Measurements from ENCODE around the gene CSF1R.

The CSF1R gene

GRCh38 chr5:150105928-150106615, 19.7 kb upstream of the CSF1R start:
- no peak overlapping the region for H3K27ac ChIP-seq (ENCODE audit: low read depth, low read length)
- H4K20me1 ChIP-seq (ENCODE audit: control insufficient read depth, insufficient read depth, low read depth, low read length): no peaks in the 10 kb centered on the region
- H3K9me2 ChIP-seq (replicated peaks; ENCODE audit: control insufficient read depth, low read length): no peaks in the 10 kb centered on the region
- no peak overlapping the region for H3K4me2 ChIP-seq (ENCODE audit: low read length)
- no peaks in the 10 kb centered on the region for H3K79me2 ChIP-seq (ENCODE audit: control insufficient read depth, low read length)
- no peak for TF ChIP-seq EZH2phosphoT487 (IDR thresholded peaks at IDR 0.05; ENCODE audit: borderline replicate concordance, low read length)
- TF ChIP-seq, protein P1, sequence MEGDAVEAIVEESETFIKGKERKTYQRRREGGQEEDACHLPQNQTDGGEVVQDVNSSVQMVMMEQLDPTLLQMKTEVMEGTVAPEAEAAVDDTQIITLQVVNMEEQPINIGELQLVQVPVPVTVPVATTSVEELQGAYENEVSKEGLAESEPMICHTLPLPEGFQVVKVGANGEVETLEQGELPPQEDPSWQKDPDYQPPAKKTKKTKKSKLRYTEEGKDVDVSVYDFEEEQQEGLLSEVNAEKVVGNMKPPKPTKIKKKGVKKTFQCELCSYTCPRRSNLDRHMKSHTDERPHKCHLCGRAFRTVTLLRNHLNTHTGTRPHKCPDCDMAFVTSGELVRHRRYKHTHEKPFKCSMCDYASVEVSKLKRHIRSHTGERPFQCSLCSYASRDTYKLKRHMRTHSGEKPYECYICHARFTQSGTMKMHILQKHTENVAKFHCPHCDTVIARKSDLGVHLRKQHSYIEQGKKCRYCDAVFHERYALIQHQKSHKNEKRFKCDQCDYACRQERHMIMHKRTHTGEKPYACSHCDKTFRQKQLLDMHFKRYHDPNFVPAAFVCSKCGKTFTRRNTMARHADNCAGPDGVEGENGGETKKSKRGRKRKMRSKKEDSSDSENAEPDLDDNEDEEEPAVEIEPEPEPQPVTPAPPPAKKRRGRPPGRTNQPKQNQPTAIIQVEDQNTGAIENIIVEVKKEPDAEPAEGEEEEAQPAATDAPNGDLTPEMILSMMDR (IDR thresholded peaks at IDR 0.05; ENCODE audit: low read depth, low read length, poor library complexity, severe bottlenecking): no peak
- no peaks in the 10 kb centered on the region for H3K4me1 ChIP-seq (ENCODE audit: control insufficient read depth, low read length)
- no peaks in the 10 kb centered on the region for H3K36me3 ChIP-seq (ENCODE audit: control insufficient read depth, low read length)
- no peak overlapping the region for H3K4me3 ChIP-seq (ENCODE audit: low read length)
- H3F3A ChIP-seq (ENCODE audit: control insufficient read depth, insufficient read depth): no peaks in the 10 kb centered on the region
- peaks cover 3% of the 10 kb centered on the region; the same call in 1 of the 2 replicates for H3K27me3 ChIP-seq (ENCODE audit: control insufficient read depth, low read length)
- no peaks in the 10 kb centered on the region for H3K9me3 ChIP-seq (ENCODE audit: control insufficient read depth, insufficient read depth, low read length)

DNA sequence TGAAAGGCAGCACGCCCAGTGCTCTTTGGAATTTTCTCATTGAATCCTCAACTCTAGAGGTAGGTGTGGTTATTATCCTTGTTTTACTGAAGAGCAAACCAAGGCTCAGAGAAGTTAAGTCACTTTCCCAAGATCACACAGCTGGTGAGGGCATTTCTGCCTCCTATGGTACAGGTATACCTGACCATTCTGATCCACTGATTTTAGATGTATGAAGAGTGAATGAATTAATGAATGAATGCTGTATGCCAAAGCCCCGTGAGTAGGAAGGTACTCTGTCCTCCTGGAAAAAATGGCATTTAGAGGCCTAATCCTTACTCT, 18.2 kb upstream of the CSF1R start:
- Histone ChIP-seq H3K4me1 (ENCODE audit: control insufficient read depth, low read length) (no peaks in the 10 kb centered on the region), H3K27me3 (ENCODE audit: control insufficient read depth, low read length) (no peaks in the 10 kb centered on the region), H3K4me2 (ENCODE audit: low read length) (no peak overlapping the region), H3K4me3 (ENCODE audit: low read length) (no peak overlapping the region), H3F3A (ENCODE audit: control insufficient read depth, insufficient read depth) (no peaks in the 10 kb centered on the region), H4K20me1 (ENCODE audit: control insufficient read depth, insufficient read depth, low read depth, low read length) (no peaks in the 10 kb centered on the region), H3K36me3 (ENCODE audit: control insufficient read depth, low read length) (no peaks in the 10 kb centered on the region), H3K79me2 (ENCODE audit: control insufficient read depth, low read length) (no peaks in the 10 kb centered on the region), H3K27ac (ENCODE audit: low read depth, low read length) (no peak overlapping the region), H3K9me3 (ENCODE audit: control insufficient read depth, insufficient read depth, low read length) (no peaks in the 10 kb centered on the region), H3K9me2 (replicated peaks; ENCODE audit: control insufficient read depth, low read length) (no peaks in the 10 kb centered on the region)
- no peak for TF ChIP-seq EZH2phosphoT487 (IDR thresholded peaks at IDR 0.05; ENCODE audit: borderline replicate concordance, low read length)
- TF ChIP-seq, protein P1 (IDR thresholded peaks at IDR 0.05; ENCODE audit: low read depth, low read length, poor library complexity, severe bottlenecking): no peak

GRCh38 chr5:150103678-150104549, 17.6 kb upstream of the CSF1R start:
- no peaks in the 10 kb centered on the region for H3K79me2 ChIP-seq (ENCODE audit: control insufficient read depth, low read length)
- no peak overlapping the region for H3K27ac ChIP-seq (ENCODE audit: low read depth, low read length)
- no peaks in the 10 kb centered on the region for H3K36me3 ChIP-seq (ENCODE audit: control insufficient read depth, low read length)
- H4K20me1 ChIP-seq (ENCODE audit: control insufficient read depth, insufficient read depth, low read depth, low read length): no peaks in the 10 kb centered on the region
- no peaks in the 10 kb centered on the region for H3K27me3 ChIP-seq (ENCODE audit: control insufficient read depth, low read length)
- H3K9me3 ChIP-seq (ENCODE audit: control insufficient read depth, insufficient read depth, low read length): no peaks in the 10 kb centered on the region
- no peak overlapping the region for H3K4me3 ChIP-seq (ENCODE audit: low read length)
- no peak overlapping the region for H3K4me2 ChIP-seq (ENCODE audit: low read length)
- no peaks in the 10 kb centered on the region for H3K4me1 ChIP-seq (ENCODE audit: control insufficient read depth, low read length)
- H3F3A ChIP-seq (ENCODE audit: control insufficient read depth, insufficient read depth): no peaks in the 10 kb centered on the region
- no peaks in the 10 kb centered on the region for H3K9me2 ChIP-seq (replicated peaks; ENCODE audit: control insufficient read depth, low read length)
- TF ChIP-seq, protein P1 (IDR thresholded peaks at IDR 0.05; ENCODE audit: low read depth, low read length, poor library complexity, severe bottlenecking): no peak

Data from DOHH2 (cell line).